Measurements from ENCODE around the gene NEURL2. TPM values are rescaled to one million over a fixed set of nuclear protein-coding genes. Genes with fewer than 3 reads are reported as not detected.

The NEURL2 gene
- total RNA-seq, 1 donor from 2014 or later, result 15.2 TPM

- Histone ChIP-seq H3K4me1 (peaks cover 39% of the 10 kb centered on the region), H3K27me3 (no peaks in the 10 kb centered on the region), H3K27ac (peak overlapping the region; percentile 85), H3K4me3 (no peak overlapping the region), H3K36me3 (no peaks in the 10 kb centered on the region), H3K9me3 (no peaks in the 10 kb centered on the region)
- no peak for TF ChIP-seq POLR2AphosphoS5 (IDR thresholded peaks at IDR 0.05; ENCODE audit: insufficient read depth in 1 of 2, low read depth in 1 of 2)
- TF ChIP-seq POLR2A (IDR thresholded peaks at IDR 0.05), result no peak
- TF ChIP-seq, protein P1, sequence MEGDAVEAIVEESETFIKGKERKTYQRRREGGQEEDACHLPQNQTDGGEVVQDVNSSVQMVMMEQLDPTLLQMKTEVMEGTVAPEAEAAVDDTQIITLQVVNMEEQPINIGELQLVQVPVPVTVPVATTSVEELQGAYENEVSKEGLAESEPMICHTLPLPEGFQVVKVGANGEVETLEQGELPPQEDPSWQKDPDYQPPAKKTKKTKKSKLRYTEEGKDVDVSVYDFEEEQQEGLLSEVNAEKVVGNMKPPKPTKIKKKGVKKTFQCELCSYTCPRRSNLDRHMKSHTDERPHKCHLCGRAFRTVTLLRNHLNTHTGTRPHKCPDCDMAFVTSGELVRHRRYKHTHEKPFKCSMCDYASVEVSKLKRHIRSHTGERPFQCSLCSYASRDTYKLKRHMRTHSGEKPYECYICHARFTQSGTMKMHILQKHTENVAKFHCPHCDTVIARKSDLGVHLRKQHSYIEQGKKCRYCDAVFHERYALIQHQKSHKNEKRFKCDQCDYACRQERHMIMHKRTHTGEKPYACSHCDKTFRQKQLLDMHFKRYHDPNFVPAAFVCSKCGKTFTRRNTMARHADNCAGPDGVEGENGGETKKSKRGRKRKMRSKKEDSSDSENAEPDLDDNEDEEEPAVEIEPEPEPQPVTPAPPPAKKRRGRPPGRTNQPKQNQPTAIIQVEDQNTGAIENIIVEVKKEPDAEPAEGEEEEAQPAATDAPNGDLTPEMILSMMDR (IDR thresholded peaks at IDR 0.05), result no peak
- intact Hi-C loops (cut with DNase I), result no loop called here
- no peak for DNase-seq (ENCODE audit: extremely low spot score in 2 of 2)
These were observed 27.9 kb upstream of the NEURL2 start for GRCh38 chr20:45918779-45919537.

DNA sequence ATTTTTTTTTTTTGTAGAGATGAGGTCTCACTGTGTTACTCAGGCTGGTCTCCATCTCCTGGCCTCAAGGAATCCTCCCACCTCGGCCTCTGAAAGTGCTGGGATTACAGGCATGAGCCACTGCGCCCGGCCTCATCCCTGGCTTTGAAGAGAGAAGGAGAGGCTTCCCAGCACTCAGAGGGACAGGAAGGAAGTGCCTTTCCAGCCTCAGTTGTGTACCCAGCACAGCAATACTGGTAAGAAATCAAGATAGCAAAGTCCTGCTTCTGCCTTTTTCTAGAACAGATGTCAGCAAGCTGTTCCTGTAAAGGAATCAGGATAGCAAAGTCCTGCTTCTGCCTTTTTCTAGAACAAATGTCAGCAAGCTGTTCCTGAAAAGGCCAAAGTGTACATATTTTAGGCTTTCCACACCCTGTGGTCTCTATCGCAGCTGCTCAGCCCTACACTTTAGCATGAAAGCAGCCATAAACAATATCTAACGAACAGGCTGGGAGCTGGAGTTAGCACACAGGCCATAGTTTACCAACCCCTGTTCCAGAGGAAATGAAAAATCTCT is 27.3 kb upstream of the NEURL2 start:
- no peaks in the 10 kb centered on the region for H3K27me3 ChIP-seq
- H3K36me3 ChIP-seq, result no peaks in the 10 kb centered on the region
- H3K27ac ChIP-seq, result peak overlapping the region; percentile 85
- no peak overlapping the region for H3K4me3 ChIP-seq
- intact Hi-C loops (cut with DNase I), result no loop called here
- TF ChIP-seq POLR2AphosphoS5 (IDR thresholded peaks at IDR 0.05; ENCODE audit: insufficient read depth in 1 of 2, low read depth in 1 of 2), result no peak
- TF ChIP-seq, protein P1 (IDR thresholded peaks at IDR 0.05), result no peak
- peaks cover 35% of the 10 kb centered on the region for H3K4me1 ChIP-seq
- no peak for DNase-seq (ENCODE audit: extremely low spot score in 2 of 2)
- no peaks in the 10 kb centered on the region for H3K9me3 ChIP-seq

DNA sequence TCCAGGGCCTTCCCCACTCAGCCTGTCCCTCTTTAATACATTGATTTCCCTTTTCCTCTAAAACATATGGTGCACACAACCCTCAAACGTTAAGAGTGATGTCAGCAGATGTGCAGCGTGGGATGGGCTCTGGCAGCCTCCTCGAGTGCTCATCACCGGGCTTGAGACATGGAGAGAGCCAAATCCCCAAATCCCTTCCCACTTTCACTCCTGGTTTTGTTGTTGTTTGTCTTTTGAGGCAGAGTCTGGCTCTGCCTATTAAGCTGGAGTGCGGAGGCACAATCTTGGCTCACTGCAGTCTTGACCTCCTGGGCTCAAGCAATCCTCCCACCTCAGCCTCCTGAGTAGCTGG is 26.8 kb upstream of the NEURL2 start:
- no peak for TF ChIP-seq POLR2AphosphoS5 (IDR thresholded peaks at IDR 0.05; ENCODE audit: insufficient read depth in 1 of 2, low read depth in 1 of 2)
- TF ChIP-seq, protein P1 (IDR thresholded peaks at IDR 0.05), result no peak
- no peak for TF ChIP-seq POLR2A (IDR thresholded peaks at IDR 0.05)
- Histone ChIP-seq H3K27me3 (no peaks in the 10 kb centered on the region), H3K4me1 (peaks cover 40% of the 10 kb centered on the region), H3K36me3 (no peaks in the 10 kb centered on the region), H3K9me3 (no peaks in the 10 kb centered on the region), H3K4me3 (no peak overlapping the region), H3K27ac (peak overlapping the region; percentile 85)
- DNase-seq (ENCODE audit: extremely low spot score in 2 of 2), result no peak
- intact Hi-C loops (cut with DNase I), result no loop called here

- Histone ChIP-seq H3K27ac (peak overlapping the region; percentile 87), H3K9me3 (no peaks in the 10 kb centered on the region), H3K4me3 (no peak overlapping the region), H3K4me1 (peaks cover 44% of the 10 kb centered on the region), H3K36me3 (no peaks in the 10 kb centered on the region), H3K27me3 (no peaks in the 10 kb centered on the region)
- intact Hi-C loops (cut with DNase I), result no loop called here
- DNase-seq (ENCODE audit: extremely low spot score in 2 of 2), result no peak
- TF ChIP-seq, protein P1 (IDR thresholded peaks at IDR 0.05), result no peak
- TF ChIP-seq POLR2AphosphoS5 (IDR thresholded peaks at IDR 0.05; ENCODE audit: insufficient read depth in 1 of 2, low read depth in 1 of 2) (no peak), POLR2A (IDR thresholded peaks at IDR 0.05) (no peak)
These were observed 22.1 kb upstream of the NEURL2 start for GRCh38 chr20:45913116-45913515.

DNA sequence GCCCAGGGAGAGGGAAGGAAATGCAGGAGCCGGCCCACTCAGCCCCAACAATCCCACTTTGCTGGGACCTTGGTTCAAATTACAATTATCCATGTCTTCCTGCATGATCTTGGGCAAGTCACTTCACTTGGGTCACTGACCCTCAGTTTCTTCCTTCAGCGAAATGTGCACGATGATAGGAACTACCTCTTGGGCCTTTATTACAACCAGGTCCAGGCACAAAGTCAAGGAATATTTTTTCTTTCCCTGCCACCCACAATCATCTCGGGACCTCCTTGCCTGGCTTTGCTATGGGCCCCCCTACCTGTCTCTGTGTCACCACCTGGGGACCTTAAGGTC is 21.3 kb upstream of the NEURL2 start:
- no peak for DNase-seq (ENCODE audit: extremely low spot score in 2 of 2)
- Histone ChIP-seq H3K27me3 (no peaks in the 10 kb centered on the region), H3K4me1 (peaks cover 38% of the 10 kb centered on the region), H3K36me3 (no peaks in the 10 kb centered on the region), H3K9me3 (no peaks in the 10 kb centered on the region), H3K4me3 (peak overlapping the region; percentile 51 to 56), H3K27ac (peak overlapping the region; percentile 87)
- intact Hi-C loops (cut with DNase I), result no loop called here
- TF ChIP-seq, protein P1 (IDR thresholded peaks at IDR 0.05), result no peak
- TF ChIP-seq POLR2A (IDR thresholded peaks at IDR 0.05) (no peak), POLR2AphosphoS5 (IDR thresholded peaks at IDR 0.05; ENCODE audit: insufficient read depth in 1 of 2, low read depth in 1 of 2) (no peak)
